Testis (tissue), 2 donors: ENCODE measurements around the gene ADCY2.

Experiments
- CTCF ChIP-seq, 3 experiments: fragments of 450-650 bp in 2 of 3; fragments of 200-600 bp in 1 of 3; sonication (generic) in 1 of 3; IDR thresholded peaks; one replicate each; pipeline ENCODE4 v1.5.1; 2016 to 2019; ENCODE audit warnings: antibody characterized with exemption in 3 of 3, mild to moderate bottlenecking in 2 of 3, moderate library complexity in 1 of 3
- POLR2A ChIP-seq: fragments of 450-650 bp; IDR thresholded peaks from one replicate; pipeline ENCODE4 v1.6.1; 2017; ENCODE audit warnings: antibody characterized with exemption, mild to moderate bottlenecking, moderate library complexity

DNA sequence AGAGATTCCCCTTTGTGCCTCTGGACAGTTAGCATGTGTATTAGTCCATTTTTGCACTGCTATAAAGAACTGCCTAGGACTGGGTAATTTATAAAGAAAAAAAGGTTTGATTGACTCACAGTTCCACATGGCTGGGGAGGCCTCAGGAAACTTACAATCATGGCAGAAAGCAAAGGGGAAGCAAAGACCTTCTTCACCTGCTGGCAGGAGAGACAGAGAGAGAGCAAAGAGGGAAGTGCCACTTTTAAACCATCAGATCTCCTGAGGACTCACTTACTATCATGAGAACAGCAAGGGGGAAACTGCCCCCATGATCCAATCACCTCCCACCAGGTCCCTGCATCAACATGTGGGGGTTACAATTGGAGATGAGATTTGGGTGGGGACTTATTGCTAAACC, 449.0 kb downstream of the ADCY2 start:
- TF ChIP-seq CTCF (IDR thresholded peaks at IDR 0.05) (no peak), POLR2A (no peak)
